Measurements from ENCODE around the gene KNTC1. TPM values are rescaled to one million over a fixed set of nuclear protein-coding genes. Genes with fewer than 3 reads are reported as not detected.
A peak's percentile ranks its signal among the peaks of the same experiment; 100 is the strongest.

KNTC1 gene
- total and polyA plus RNA-seq, 2 of the 13 experiments (the other 11 are each of a cell fraction or from before 2014, with no cell fraction given) = 45.1 to 57.6 TPM

- TF ChIP-seq REST (IDR thresholded peaks at IDR 0.05; ENCODE audit: borderline replicate concordance in 1 of 2, low read depth in 1 of 2, low read length in 2 of 2) = no peak
- no peak for TF ChIP-seq ZNF503 (CRISPR knock-in tag; IDR thresholded peaks at IDR 0.05)
- peak; percentile 88 for TF ChIP-seq ASH2L (IDR thresholded peaks at IDR 0.05; ENCODE audit: insufficient read length, low read depth, low read length)
- peak; percentile 24; the same call in 1 of the 2 replicates for TF ChIP-seq ARID5B (CRISPR knock-in tag; IDR thresholded peaks at IDR 0.05)
- no peak for TF ChIP-seq ZFY (CRISPR knock-in tag; IDR thresholded peaks at IDR 0.05)
- TF ChIP-seq STAG1 (CRISPR knock-in tag; IDR thresholded peaks at IDR 0.05) = no peak
- TF ChIP-seq CEBPG (CRISPR knock-in tag; IDR thresholded peaks at IDR 0.05) = peak; percentile 79
- TF ChIP-seq TEF (CRISPR knock-in tag; IDR thresholded peaks at IDR 0.05) = no peak; the same call in 1 of the 2 replicates
- TF ChIP-seq GMEB2 (CRISPR knock-in tag; IDR thresholded peaks at IDR 0.05; ENCODE audit: low read depth) = no peak
- peak; percentile 16; the same call in 1 of the 2 replicates for TF ChIP-seq ZZZ3 (CRISPR knock-in tag; IDR thresholded peaks at IDR 0.05; ENCODE audit: borderline replicate concordance)
- TF ChIP-seq SP5 (CRISPR knock-in tag; IDR thresholded peaks at IDR 0.05; ENCODE audit: borderline replicate concordance, low read depth) = no peak
- TF ChIP-seq THRA (CRISPR knock-in tag; IDR thresholded peaks at IDR 0.05; ENCODE audit: borderline replicate concordance) = peak; percentile 54
- TF ChIP-seq ZNF441 (CRISPR knock-in tag; IDR thresholded peaks at IDR 0.05; ENCODE audit: borderline replicate concordance) = no peak
- TF ChIP-seq BRCA1 (CRISPR knock-in tag; IDR thresholded peaks at IDR 0.05) = no peak
- no peak for TF ChIP-seq TRIM24 (CRISPR knock-in tag; IDR thresholded peaks at IDR 0.05)
Observed at GRCh38 chr12:122499991-122500684, 26.9 kb upstream of the KNTC1 start (continued).

Data from HepG2 (cell line).